Measurements from ENCODE around the gene NTN3. TPM values are rescaled to one million over a fixed set of nuclear protein-coding genes. Genes with fewer than 3 reads are reported as not detected.

NTN3 gene
- total and polyA plus RNA-seq, 2 of the 4 experiments (the other 2 are of a cell fraction), result 0.18 to 0.38 TPM

- H3K79me1 ChIP-seq (ENCODE audit: low read depth in 1 of 2, low read length in 2 of 2), result peaks cover 3 to 19% of the 10 kb centered on the region in 2 experiments; a peak in 2 of 4 replicates
- in situ Hi-C loops (cut with MboI; ENCODE audit: low sequenced_read_pairs) (loop anchor here (10.0 kb wide), 1 partner anchor 247 kb away; the partner anchor contains the start of gene ECI1), intact Hi-C loops (cut with micrococcal nuclease) (loop anchor here (1.0 to 2.0 kb wide), 3 partner anchors 28 to 162 kb away; partner anchors contain the start of gene ABCA3), dilution Hi-C loops (cut with HindIII; ENCODE audit: low sequenced_read_pairs, unreplicated experiment) (no loop called here)
- H3K27ac ChIP-seq (ENCODE audit: insufficient read depth, low read length), result no peak overlapping the region
- no peak overlapping the region for H2AK5ac ChIP-seq (ENCODE audit: low read depth, low read length)
- no peak overlapping the region for H3K56ac ChIP-seq (ENCODE audit: extremely low read depth, insufficient read depth, low read length)
- peak overlapping the region; percentile 73 for H2AK9ac ChIP-seq (replicated peaks; ENCODE audit: low read depth, low read length, poor library complexity)
- BruUV-seq (replicated peaks), result no TSS peak
- ATAC-seq (ENCODE audit: low read depth) (no peak), DNase-seq (no peak)
- no peaks in the 10 kb centered on the region for H3K27me3 ChIP-seq (ENCODE audit: control insufficient read depth, insufficient read depth, low read length)
- H3K4me1 ChIP-seq (ENCODE audit: control insufficient read depth, insufficient read depth, low read length), result peaks cover 9% of the 10 kb centered on the region
- H2BK120ac ChIP-seq (ENCODE audit: low read depth, low read length), result no peak overlapping the region
- peak overlapping the region; percentile 45 for H3K4ac ChIP-seq (ENCODE audit: low read depth, low read length)
- H2BK20ac ChIP-seq (ENCODE audit: low read depth, low read length), result no peak overlapping the region
- no peak overlapping the region for H3K18ac ChIP-seq (ENCODE audit: low read depth, low read length)
- ChIA-PET CTCF (interaction anchor here (0.7 to 1.0 kb wide), 3 partner anchors 13 to 34 kb away, joined by 3 to 4 read pairs (median 3); no protein-coding TSS in a partner anchor), POLR2A (ENCODE audit: unreplicated experiment) (no interaction called here)
- H3K9me1 ChIP-seq (ENCODE audit: insufficient read depth, low read length), result no peaks in the 10 kb centered on the region
- 70% methylated on average over 11 of the region's 18 CpGs; no CpG with 5 or more reads in 1 of the 2 experiments for WGBS, 2 experiments (ENCODE audit: extremely low coverage in 2 of 2, insufficient read length in 1 of 2)
- H3K4me2 ChIP-seq (ENCODE audit: low read depth, low read length), result peak overlapping the region; percentile 1; the same call in 1 of the 2 replicates
- no peak overlapping the region for H3K9ac ChIP-seq (ENCODE audit: low read depth, low read length)
- no peak overlapping the region for H3K23ac ChIP-seq (ENCODE audit: low read depth, low read length)
- peaks cover 17% of the 10 kb centered on the region for H4K20me1 ChIP-seq (ENCODE audit: insufficient read depth, low read length)
- H2BK15ac ChIP-seq (ENCODE audit: low read depth, low read length), result no peak overlapping the region
- H2AFZ ChIP-seq (replicated peaks; ENCODE audit: low read length, poor library complexity), result peak overlapping the region; percentile 88
- peaks cover 7% of the 10 kb centered on the region; the same call in 1 of the 2 replicates for H3K36me3 ChIP-seq (ENCODE audit: control insufficient read depth, insufficient read depth, low read length)
- no peak overlapping the region for H3K4me3 ChIP-seq (ENCODE audit: insufficient read depth, low read depth, low read length)
- peak overlapping the region; percentile 34 for H2BK5ac ChIP-seq (ENCODE audit: low read depth, low read length, poor library complexity, severe bottlenecking)
- H4K91ac ChIP-seq (ENCODE audit: insufficient read depth, low read depth, low read length), result 0 out of 2 replicates have a peak overlapping the region, but pooled peaks have one; percentile 34
- no peak overlapping the region for H4K8ac ChIP-seq (ENCODE audit: low read depth in 2 of 2, low read length in 2 of 2)
- no peak overlapping the region for H4K5ac ChIP-seq (ENCODE audit: low read depth, low read length)
- H3K9me3 ChIP-seq (ENCODE audit: control insufficient read depth, insufficient read depth, low read length), result no peaks in the 10 kb centered on the region
- H3K14ac ChIP-seq (replicated peaks; ENCODE audit: low read depth, low read length), result 0 out of 2 replicates have a peak overlapping the region, but pooled peaks have one; percentile 12
- TF ChIP-seq BHLHE40 (IDR thresholded peaks at IDR 0.05; ENCODE audit: low read depth, low read length) (no peak), CHD1 (IDR thresholded peaks at IDR 0.05; ENCODE audit: low read depth, low read length) (no peak), RCOR1 (IDR thresholded peaks at IDR 0.05; ENCODE audit: insufficient replicate concordance, low read length) (no peak), MAZ (IDR thresholded peaks at IDR 0.05; ENCODE audit: borderline replicate concordance, low read depth, low read length) (no peak), FOS (IDR thresholded peaks at IDR 0.05; ENCODE audit: low read depth, low read length) (no peak), POLR2A (IDR thresholded peaks at IDR 0.05; ENCODE audit: low read depth, low read length) (no peak), MAFK (IDR thresholded peaks at IDR 0.05; ENCODE audit: low read depth, low read length) (no peak), CEBPB (IDR thresholded peaks at IDR 0.05; ENCODE audit: low read depth, low read length) (no peak), CTCF (conservative IDR thresholded peaks at IDR 0.05; ENCODE audit: low read depth, low read length) (no peak), RFX5 (IDR thresholded peaks at IDR 0.05; ENCODE audit: low read depth, low read length) (no peak), NFE2L2 (IDR thresholded peaks at IDR 0.05; ENCODE audit: low read depth, low read length) (no peak), SMC3 (IDR thresholded peaks at IDR 0.05; ENCODE audit: low read depth, low read length) (no peak), MXI1 (IDR thresholded peaks at IDR 0.05; ENCODE audit: borderline replicate concordance, low read depth, low read length) (no peak), RAD21 (IDR thresholded peaks at IDR 0.05; ENCODE audit: low read length) (no peak)
- TF ChIP-seq, protein P1, sequence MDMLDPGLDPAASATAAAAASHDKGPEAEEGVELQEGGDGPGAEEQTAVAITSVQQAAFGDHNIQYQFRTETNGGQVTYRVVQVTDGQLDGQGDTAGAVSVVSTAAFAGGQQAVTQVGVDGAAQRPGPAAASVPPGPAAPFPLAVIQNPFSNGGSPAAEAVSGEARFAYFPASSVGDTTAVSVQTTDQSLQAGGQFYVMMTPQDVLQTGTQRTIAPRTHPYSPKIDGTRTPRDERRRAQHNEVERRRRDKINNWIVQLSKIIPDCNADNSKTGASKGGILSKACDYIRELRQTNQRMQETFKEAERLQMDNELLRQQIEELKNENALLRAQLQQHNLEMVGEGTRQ (IDR thresholded peaks at IDR 0.05; ENCODE audit: low read depth, low read length), result no peak
Measured at GRCh38 chr16:2501946-2502895, 31.1 kb downstream of the NTN3 start.

Measured in IMR-90 (cell line).